Naive B cell (primary cell): ENCODE data around the gene TPTE2. TPM values are rescaled to one million over a fixed set of nuclear protein-coding genes. Genes with fewer than 3 reads are reported as not detected.
"Not testable (repeated sequence)": the region's sequence is repeated elsewhere in the genome, so short reads cannot be mapped to it uniquely, and the experiment has no call there.

Source experiments
- ATAC-seq, 2 donors: fragments of 150-1000 bp; cut with Tn5 transposase; 2 replicates each; pipeline ENCODE4 v1.10.0; 2021; ENCODE audit warnings: low read depth in 2 of 2, mild to moderate bottlenecking in 2 of 2, moderate library complexity in 2 of 2
- DNase-seq: peaks from one replicate; pipeline ENCODE4 v3.0.0; 2022
- H3K27ac Mint-ChIP-seq, 6 donors: one replicate each; pipeline ENCODE4 v1.8.0; 2020 to 2022; ENCODE audit warnings: mild to moderate bottlenecking in 6 of 6, mixed read lengths in 6 of 6, moderate library complexity in 5 of 6, inconsistent platforms in 2 of 6
- H3K27me3 Mint-ChIP-seq, 3 donors: one replicate each; pipeline ENCODE4 v1.8.0; 2021 to 2022; ENCODE audit warnings: mixed read lengths in 3 of 3, mild to moderate bottlenecking in 1 of 3
- H3K36me3 Mint-ChIP-seq, 2 donors: one replicate each; pipeline ENCODE4 v1.8.0; 2020 to 2022; ENCODE audit warnings: mixed read lengths in 2 of 2, inconsistent platforms in 1 of 2, mild to moderate bottlenecking in 1 of 2
- H3K4me1 Mint-ChIP-seq, 3 donors: one replicate each; pipeline ENCODE4 v1.8.0; 2020 to 2022; ENCODE audit warnings: mixed read lengths in 3 of 3, inconsistent platforms in 1 of 3, mild to moderate bottlenecking in 1 of 3, moderate library complexity in 1 of 3
- H3K4me3 Mint-ChIP-seq, 8 donors: one replicate each; pipeline ENCODE4 v1.8.0; 2020 to 2022; ENCODE audit warnings: mild to moderate bottlenecking in 8 of 8, mixed read lengths in 8 of 8, moderate library complexity in 8 of 8, inconsistent platforms in 2 of 8
- H3K9me3 Mint-ChIP-seq, 7 donors: one replicate each; pipeline ENCODE4 v1.8.0; 2020 to 2022; ENCODE audit warnings: mixed read lengths in 7 of 7, mild to moderate bottlenecking in 5 of 7, inconsistent platforms in 2 of 7, moderate library complexity in 1 of 7
- polyA plus RNA-seq, 6 donors: library from polyadenylated mRNA; unstranded; fragments of 300-500 nt; fragmentation: Illumina TruSeq; gene quantifications; one replicate each; pipeline ENCODE4 v1.2.3, GENCODE V29; 2021; ENCODE audit warnings: low read depth in 6 of 6

The TPTE2 gene
- not detected for polyA plus RNA-seq

DNA sequence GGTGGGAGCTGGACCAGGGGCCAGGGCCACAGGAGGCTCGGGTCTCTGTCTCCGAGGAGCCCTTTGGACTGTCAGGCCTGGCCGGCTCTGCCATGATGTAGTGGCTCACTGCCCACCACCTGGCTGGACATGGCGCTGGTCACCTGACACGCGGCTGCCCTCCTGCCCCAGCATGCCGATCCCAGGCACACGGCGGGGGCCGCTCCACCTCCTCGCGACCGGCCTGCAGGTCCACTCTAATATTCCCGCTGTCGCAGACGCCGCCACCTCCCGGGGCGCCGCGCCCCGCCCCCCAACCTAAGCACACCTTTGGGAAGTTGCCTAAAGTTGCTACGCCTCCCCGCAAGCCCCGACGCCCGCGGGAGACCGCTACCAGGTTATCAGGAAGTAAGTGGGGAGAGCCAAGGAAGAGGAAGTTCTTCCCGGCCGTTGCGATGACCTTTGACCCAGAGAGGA, at the start of gene TPTE2:
TSS of gene TPTE2 (minus strand) at position 406 of the 456 bp plus-strand sequence. CDS start 58,298 bp downstream, outside the sequence.
- ATAC-seq, DNase-seq, H3K4me1 Mint-ChIP-seq, H3K9me3 Mint-ChIP-seq, H3K36me3 Mint-ChIP-seq, H3K27me3 Mint-ChIP-seq, H3K27ac Mint-ChIP-seq: not testable (repeated sequence)
- H3K4me3 Mint-ChIP-seq, result peak within 1 kb of the TSS in 1 of 8 donors; percentile 25

GRCh38 chr13:19607523-19608078, 46.3 kb upstream of the TPTE2 start:
- ATAC-seq (no peak), DNase-seq (no peak)
- Mint-ChIP-seq H3K27ac (no peak overlapping the region), H3K9me3 (peaks cover 5 to 23% (median 21%) of the 10 kb centered on the region in 7 donors), H3K4me1 (peaks cover 0 to 5% (median 3%) of the 10 kb centered on the region in 3 donors), H3K27me3 (peaks cover 24 to 37% (median 30%) of the 10 kb centered on the region in 3 donors), H3K36me3 (peaks cover 18 to 19% of the 10 kb centered on the region in 2 donors), H3K4me3 (no peak overlapping the region)

- no peak for ATAC-seq
- Mint-ChIP-seq H3K27me3 (peaks cover 25 to 39% (median 32%) of the 10 kb centered on the region in 3 donors), H3K4me3 (no peak overlapping the region), H3K36me3 (peaks cover 18 to 19% of the 10 kb centered on the region in 2 donors), H3K4me1 (peaks cover 0 to 5% (median 5%) of the 10 kb centered on the region in 3 donors), H3K27ac (peak overlapping the region in 2 of 6 donors; percentile 10 to 42), H3K9me3 (peaks cover 5 to 23% (median 21%) of the 10 kb centered on the region in 7 donors)
- DNase-seq, result no peak
Measured at GRCh38 chr13:19606737-19607136, 45.4 kb upstream of the TPTE2 start.

- Mint-ChIP-seq H3K27ac (no peak overlapping the region), H3K27me3 (peaks cover 25 to 43% (median 32%) of the 10 kb centered on the region in 3 donors), H3K4me3 (peak overlapping the region in 1 of 8 donors; percentile 35), H3K4me1 (peaks cover 0 to 5% (median 5%) of the 10 kb centered on the region in 3 donors), H3K9me3 (peaks cover 5 to 23% (median 21%) of the 10 kb centered on the region in 7 donors), H3K36me3 (peaks cover 18 to 19% of the 10 kb centered on the region in 2 donors)
- DNase-seq (no peak), ATAC-seq (no peak)
Measured at GRCh38 chr13:19606152-19606551, 44.8 kb upstream of the TPTE2 start.

DNA sequence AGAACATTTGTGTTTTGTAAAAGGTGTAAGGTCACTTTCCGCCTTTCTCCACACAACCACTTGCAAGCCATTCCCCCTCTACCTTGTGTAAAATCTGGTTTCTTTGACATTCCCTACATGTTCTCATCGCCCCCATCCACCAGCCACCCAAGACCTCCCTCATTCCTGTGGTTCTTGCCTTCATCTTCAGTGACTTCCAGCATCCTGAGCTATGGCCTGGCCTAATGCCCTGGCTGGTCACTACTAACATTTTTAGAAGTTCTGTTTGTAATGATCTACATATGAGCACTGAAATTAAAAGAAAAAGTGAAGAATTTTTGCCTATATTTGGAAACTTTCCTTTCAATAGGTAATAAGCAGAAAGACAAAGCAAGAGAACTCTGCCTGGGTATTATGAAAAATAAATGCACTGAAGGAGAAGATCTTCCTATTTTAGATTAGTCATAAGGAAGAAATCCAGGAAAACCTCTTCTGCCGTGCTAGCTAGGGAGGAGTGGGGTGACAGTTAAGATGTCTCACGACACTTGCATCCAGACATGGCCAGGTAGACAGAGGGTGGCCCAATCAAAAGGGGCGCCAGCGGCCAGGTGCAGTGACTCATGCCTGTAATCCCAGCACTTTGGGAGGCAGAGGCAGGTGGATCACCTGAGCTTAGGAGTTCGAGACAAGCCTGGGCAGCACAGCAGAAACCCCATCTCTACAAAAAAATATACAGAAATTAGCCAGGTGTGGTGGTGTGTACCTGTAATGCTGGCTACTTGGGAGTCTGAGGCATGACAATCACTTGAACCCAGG, 44.0 kb upstream of the TPTE2 start:
- H3K4me3 Mint-ChIP-seq, result no peak overlapping the region
- peaks cover 3 to 23% (median 18%) of the 10 kb centered on the region in 7 donors for H3K9me3 Mint-ChIP-seq
- peaks cover 31 to 50% (median 32%) of the 10 kb centered on the region in 3 donors for H3K27me3 Mint-ChIP-seq
- H3K36me3 Mint-ChIP-seq, result peaks cover 18 to 19% of the 10 kb centered on the region in 2 donors
- H3K4me1 Mint-ChIP-seq, result peaks cover 0 to 5% (median 5%) of the 10 kb centered on the region in 3 donors
- no peak for ATAC-seq
- no peak for DNase-seq
- no peak overlapping the region for H3K27ac Mint-ChIP-seq

DNA sequence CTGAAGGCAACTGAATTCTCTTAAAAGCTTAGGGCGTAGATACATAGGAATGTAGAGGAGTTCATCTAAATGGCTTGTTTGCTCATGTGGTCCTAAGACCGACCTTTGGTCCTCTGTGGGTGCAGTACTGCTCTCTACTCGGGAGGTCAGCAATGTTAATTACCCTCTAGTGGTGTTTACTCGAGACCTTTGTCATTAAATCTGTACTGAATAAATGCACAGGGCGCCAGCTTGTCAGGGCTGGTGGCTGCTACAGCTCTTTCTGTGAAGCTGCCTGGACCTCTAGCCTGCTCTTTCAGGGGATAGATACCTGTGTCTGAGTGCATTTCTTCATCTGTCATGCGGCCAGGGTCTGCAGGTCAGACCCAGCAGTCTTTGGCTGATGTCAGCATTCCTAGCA, 43.0 kb upstream of the TPTE2 start:
- no peak for ATAC-seq
- peaks cover 38 to 59% (median 39%) of the 10 kb centered on the region in 3 donors for H3K27me3 Mint-ChIP-seq

GRCh38 chr13:19601749-19602725, 40.7 kb upstream of the TPTE2 start:
- peaks cover 12 to 27% of the 10 kb centered on the region in 2 donors for H3K36me3 Mint-ChIP-seq
- ATAC-seq (peak; percentile 89), DNase-seq (peak; percentile 21)
- peaks cover 3 to 23% (median 16%) of the 10 kb centered on the region in 7 donors for H3K9me3 Mint-ChIP-seq
- no peak overlapping the region for H3K27ac Mint-ChIP-seq
- peaks cover 0 to 5% (median 5%) of the 10 kb centered on the region in 3 donors for H3K4me1 Mint-ChIP-seq
- H3K4me3 Mint-ChIP-seq, result peak overlapping the region; percentile 27 to 79 (median 70)
- peaks cover 55 to 79% (median 55%) of the 10 kb centered on the region in 3 donors for H3K27me3 Mint-ChIP-seq

More for the DNA sequence above, 43.0 kb upstream of the TPTE2 start:
- DNase-seq, result no peak
- H3K27ac Mint-ChIP-seq, result no peak overlapping the region
- H3K9me3 Mint-ChIP-seq, result peaks cover 3 to 23% (median 18%) of the 10 kb centered on the region in 7 donors
- H3K4me1 Mint-ChIP-seq, result peaks cover 0 to 5% (median 5%) of the 10 kb centered on the region in 3 donors
- H3K36me3 Mint-ChIP-seq, result peaks cover 18 to 26% of the 10 kb centered on the region in 2 donors
- H3K4me3 Mint-ChIP-seq, result peak overlapping the region in 2 of 8 donors; percentile 63 to 71

DNA sequence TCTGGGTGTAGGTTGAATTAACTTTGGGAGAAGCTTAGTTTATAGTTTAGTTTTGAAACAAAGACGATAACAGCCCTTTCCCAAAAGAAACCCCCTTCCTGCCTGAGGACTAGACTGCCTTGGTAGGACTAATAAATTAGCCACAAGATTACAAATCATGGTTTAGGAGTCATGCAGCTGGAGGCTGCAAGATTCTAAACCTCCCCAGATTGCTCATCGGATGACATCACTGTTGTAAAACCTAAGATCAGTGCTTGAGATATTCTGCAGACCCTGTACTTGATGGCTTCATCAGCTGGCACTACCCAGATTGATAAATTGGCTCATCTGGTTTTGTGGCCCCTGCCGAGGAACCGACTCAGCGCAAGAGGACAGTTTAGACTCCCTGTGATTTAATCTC, 36.2 kb upstream of the TPTE2 start:
- Mint-ChIP-seq H3K36me3 (peaks cover 0 to 8% of the 10 kb centered on the region in 2 donors), H3K27ac (peak overlapping the region in 2 of 6 donors; percentile 21 to 68), H3K4me1 (peaks cover 0 to 1% (median 0%) of the 10 kb centered on the region in 3 donors), H3K27me3 (peaks cover 44 to 60% (median 50%) of the 10 kb centered on the region in 3 donors), H3K9me3 (peaks cover 0 to 4% (median 2%) of the 10 kb centered on the region in 7 donors), H3K4me3 (no peak overlapping the region)
- no peak for ATAC-seq
- DNase-seq, result no peak

GRCh38 chr13:19596960-19597361, 35.6 kb upstream of the TPTE2 start:
- Mint-ChIP-seq H3K36me3 (peaks cover 0 to 8% of the 10 kb centered on the region in 2 donors), H3K27ac (no peak overlapping the region), H3K4me1 (peaks cover 0 to 2% (median under 1%) of the 10 kb centered on the region in 3 donors), H3K9me3 (peaks cover 0 to 4% (median 2%) of the 10 kb centered on the region in 7 donors), H3K27me3 (peaks cover 45 to 61% (median 49%) of the 10 kb centered on the region in 3 donors), H3K4me3 (no peak overlapping the region)
- DNase-seq (no peak), ATAC-seq (no peak)

DNA sequence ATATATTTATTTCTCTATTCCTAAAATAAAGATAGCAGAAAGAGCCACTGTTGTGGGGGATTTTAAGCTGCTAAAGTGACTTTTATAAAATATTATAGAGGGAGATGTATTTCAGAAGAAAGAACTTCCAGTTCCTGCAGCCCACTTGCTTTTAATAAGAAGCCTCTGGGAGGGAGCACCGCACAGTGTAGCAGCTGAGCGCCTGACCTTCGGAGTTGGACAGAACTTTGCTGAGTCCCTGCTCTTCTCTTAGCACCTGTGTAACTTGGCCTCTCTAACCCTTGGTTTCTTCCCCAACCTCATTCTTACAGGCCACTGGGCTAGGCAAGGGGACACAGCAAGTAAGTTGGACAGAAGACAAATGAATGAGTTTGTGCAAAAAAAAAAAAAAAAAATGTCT, 34.8 kb upstream of the TPTE2 start:
- peaks cover 49 to 63% (median 49%) of the 10 kb centered on the region in 3 donors for H3K27me3 Mint-ChIP-seq
- DNase-seq (no peak), ATAC-seq (no peak)
- H3K36me3 Mint-ChIP-seq, result peaks cover 0 to 8% of the 10 kb centered on the region in 2 donors
- H3K9me3 Mint-ChIP-seq, result peaks cover 0 to 4% (median 2%) of the 10 kb centered on the region in 7 donors
- no peak overlapping the region for H3K4me3 Mint-ChIP-seq
- H3K4me1 Mint-ChIP-seq, result peaks cover 0 to 7% (median 5%) of the 10 kb centered on the region in 3 donors
- H3K27ac Mint-ChIP-seq, result no peak overlapping the region

DNA sequence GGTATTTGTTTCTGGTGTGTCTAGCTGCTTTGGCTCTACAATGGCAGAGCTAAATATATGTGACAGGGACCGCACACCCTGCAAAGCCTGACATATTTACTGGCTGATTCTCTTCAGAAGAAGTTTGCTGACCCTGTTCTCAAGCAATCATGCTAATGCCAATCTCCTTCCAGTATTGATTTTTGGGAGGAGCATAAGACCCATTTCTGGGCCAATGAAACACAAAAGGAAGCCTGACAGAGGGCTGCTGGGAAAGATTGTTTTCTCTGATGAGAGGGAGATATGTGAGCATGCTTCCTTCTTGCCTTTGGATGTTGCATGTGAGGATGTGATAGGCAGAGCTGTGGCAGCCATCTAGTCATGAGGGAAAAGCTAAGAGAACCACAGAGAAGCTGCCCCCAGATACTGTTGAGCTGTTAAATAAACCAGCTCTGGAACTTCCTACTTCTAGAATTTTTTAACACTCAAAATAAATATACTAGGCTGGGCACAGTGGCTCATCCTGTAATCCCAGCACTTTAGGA, 31.4 kb upstream of the TPTE2 start:
- no peak for DNase-seq
- Mint-ChIP-seq H3K4me1 (peaks cover 5 to 14% (median 11%) of the 10 kb centered on the region in 3 donors), H3K4me3 (peak overlapping the region in 1 of 8 donors; percentile 52), H3K36me3 (peaks cover 0 to 14% of the 10 kb centered on the region in 2 donors), H3K27ac (no peak overlapping the region), H3K27me3 (peaks cover 29 to 49% (median 40%) of the 10 kb centered on the region in 3 donors), H3K9me3 (peaks cover 3 to 18% (median 10%) of the 10 kb centered on the region in 7 donors)
- ATAC-seq, result no peak

- Mint-ChIP-seq H3K36me3 (peaks cover 7 to 19% of the 10 kb centered on the region in 2 donors), H3K4me3 (peak overlapping the region in 1 of 8 donors; percentile 67), H3K4me1 (peaks cover 14 to 23% (median 20%) of the 10 kb centered on the region in 3 donors), H3K9me3 (peaks cover 5 to 26% (median 18%) of the 10 kb centered on the region in 7 donors), H3K27ac (peak overlapping the region in 1 of 6 donors; percentile 40), H3K27me3 (peaks cover 26 to 43% (median 37%) of the 10 kb centered on the region in 3 donors)
- no peak for DNase-seq
- ATAC-seq, result peak; percentile 23 to 42
Measured at GRCh38 chr13:19591864-19592263, 30.5 kb upstream of the TPTE2 start.
